Lung microvascular endothelial cell (primary cell): ENCODE data around the gene PTH2R. TPM values are rescaled to one million over a fixed set of nuclear protein-coding genes. Genes with fewer than 3 reads are reported as not detected.
A peak's percentile ranks its signal among the peaks of the same experiment; 100 is the strongest.
"Not testable (repeated sequence)": the region's sequence is repeated elsewhere in the genome, so short reads cannot be mapped to it uniquely, and the experiment has no call there.

Experiments used
- DNase-seq, 2 donors: peaks; one replicate each; pipeline versions ENCODE4 v3.0.0 to v3.0.0-alpha.2; 2010; ENCODE audit warnings: low read depth in 2 of 2
- total RNA-seq: library from RNA; depleted of rRNA; stranded (reverse); fragments of >200 nt; gene quantifications from 2 replicates; pipeline ENCODE4 v1.2.1, GENCODE V29; 2014

Gene PTH2R
- not detected in 2 replicates for total RNA-seq

- DNase-seq: no peak
Measured at GRCh38 chr2:208406474-208407451, at the start of gene PTH2R. Gene PTH2R (plus strand): TSS chr2:208406792. CDS start chr2:208407044, 252 bp downstream.

- DNase-seq: no peak
Measured at GRCh38 chr2:208356846-208357574, 49.6 kb upstream of the PTH2R start.

GRCh38 chr2:208358758-208359631 lies 47.6 kb upstream of the PTH2R start:
- DNase-seq: peak in 1 of 2 donors; percentile 10

- no peak for DNase-seq
Measured at GRCh38 chr2:208359632-208359986, 47.0 kb upstream of the PTH2R start.

GRCh38 chr2:208360259-208361076 lies 46.1 kb upstream of the PTH2R start:
- DNase-seq: no peak

- DNase-seq: no peak
Measured at GRCh38 chr2:208361077-208361441, 45.5 kb upstream of the PTH2R start.

GRCh38 chr2:208363485-208363884 lies 43.1 kb upstream of the PTH2R start:
- DNase-seq: peak in 1 of 2 donors; percentile 75

- DNase-seq: no peak
Measured at GRCh38 chr2:208366215-208367127, 40.1 kb upstream of the PTH2R start.

GRCh38 chr2:208369091-208369490 lies 37.5 kb upstream of the PTH2R start:
- DNase-seq: no peak

- DNase-seq: no peak
Measured at GRCh38 chr2:208370881-208371633, 35.5 kb upstream of the PTH2R start.

GRCh38 chr2:208371634-208371935 lies 35.0 kb upstream of the PTH2R start:
- DNase-seq: no peak

- peak; percentile 60 for DNase-seq
Measured at GRCh38 chr2:208373460-208374089, 33.0 kb upstream of the PTH2R start.

- DNase-seq: no peak
Measured at GRCh38 chr2:208375491-208376068, 31.0 kb upstream of the PTH2R start.

- DNase-seq: not testable (repeated sequence)
Measured at GRCh38 chr2:208377344-208377860, 29.2 kb upstream of the PTH2R start.

- no peak for DNase-seq
Measured at GRCh38 chr2:208379192-208379591, 27.4 kb upstream of the PTH2R start.

GRCh38 chr2:208384637-208385036 lies 22.0 kb upstream of the PTH2R start:
- DNase-seq: no peak

GRCh38 chr2:208386541-208386940 lies 20.1 kb upstream of the PTH2R start:
- no peak for DNase-seq

- DNase-seq: no peak
Measured at GRCh38 chr2:208389940-208390339, 16.7 kb upstream of the PTH2R start.
